Choroid plexus epithelial cell (primary cell): ENCODE measurements around the gene PROKR2.

Experiments
- DNase-seq: peaks from one replicate; pipeline ENCODE4 v3.0.0-alpha.2; 2010; ENCODE audit warnings: low read depth
- H3K4me3 ChIP-seq: 2 replicates; pipeline ENCODE4 v1.5.1; 2011; ENCODE audit warnings: low read depth, mild to moderate bottlenecking, control low read depth, low read length, moderate library complexity
- CTCF ChIP-seq: conservative IDR thresholded peaks from 2 replicates; pipeline ENCODE4 v1.5.1; 2011; ENCODE audit warnings: low read depth, mild to moderate bottlenecking, control low read depth, inconsistent platforms, low read length, moderate library complexity

The PROKR2 gene

GRCh38 chr20:5290596-5290995, 26.2 kb downstream of the PROKR2 start:
- no peak overlapping the region for H3K4me3 ChIP-seq
- no peak for TF ChIP-seq CTCF
- no peak for DNase-seq

GRCh38 chr20:5282561-5282960, 34.2 kb downstream of the PROKR2 start:
- no peak overlapping the region for H3K4me3 ChIP-seq
- DNase-seq = no peak
- TF ChIP-seq CTCF = no peak

GRCh38 chr20:5279661-5280060, 37.1 kb downstream of the PROKR2 start:
- TF ChIP-seq CTCF = no peak
- no peak for DNase-seq
- H3K4me3 ChIP-seq = no peak overlapping the region

GRCh38 chr20:5272268-5272667, 44.5 kb downstream of the PROKR2 start:
- TF ChIP-seq CTCF = no peak
- DNase-seq = no peak
- H3K4me3 ChIP-seq = no peak overlapping the region

- no peak overlapping the region for H3K4me3 ChIP-seq
- DNase-seq = no peak
- TF ChIP-seq CTCF = no peak
Measured at GRCh38 chr20:5270603-5271002, 46.2 kb downstream of the PROKR2 start.

GRCh38 chr20:5268449-5268848, 48.3 kb downstream of the PROKR2 start:
- no peak for DNase-seq
- H3K4me3 ChIP-seq = no peak overlapping the region
- no peak for TF ChIP-seq CTCF

- H3K4me3 ChIP-seq = no peak overlapping the region
- no peak for DNase-seq
- no peak for TF ChIP-seq CTCF
Measured at GRCh38 chr20:5267092-5267491, 49.7 kb downstream of the PROKR2 start.
